Spleen (tissue), 7 donors: ENCODE results near the gene FA2H.

ENCODE experiments used
- CTCF ChIP-seq, 11 experiments: fragments of 200-600 bp in 7 of 11; fragments of 450-650 bp in 4 of 11; sonication (generic) in 4 of 11; IDR thresholded peaks in 8 of 11; conservative IDR thresholded peaks in 3 of 11; 1 replicate in 7 of 11; 2 replicates in 4 of 11; pipeline versions ENCODE4 v1.4.0 to v1.8.0; 2016 to 2021; ENCODE audit warnings: antibody characterized with exemption in 11 of 11, inconsistent platforms in 4 of 11, mild to moderate bottlenecking in 1 of 11
- POLR2A ChIP-seq, 3 donors: fragments of 450-650 bp; IDR thresholded peaks; one replicate each; pipeline ENCODE4 v1.5.1; 2017; ENCODE audit warnings: antibody characterized with exemption in 3 of 3, mild to moderate bottlenecking in 1 of 3
- donor health status: DM: no; HTN: no; CAD: no; lungs with moderate emphysema.
- donor health status: DM: no; HTN: no; CAD: no.
- donor health status: DM: no; HTN: no; CAD: no.

GRCh38 chr16:74785031-74785430, 10.4 kb upstream of the FA2H start:
- TF ChIP-seq CTCF (IDR thresholded peaks at IDR 0.05 in 8 of 11, conservative IDR thresholded peaks at IDR 0.05 in 3 of 11) (no peak), POLR2A (IDR thresholded peaks at IDR 0.05) (no peak)
